HEK293 (cell line): Measurements from ENCODE around the gene NPTX1.
A peak's percentile ranks its signal among the peaks of the same experiment; 100 is the strongest.

Experiments used
- CTCF ChIA-PET: fragments of 350-600 bp; formaldehyde crosslinking; extraction: SDS; loops from one replicate; lab custom pipeline; 2021; ENCODE audit warnings: antibody characterized with exemption; lab: Yijun Ruan, JAX
- POLR2A ChIA-PET: fragments of 300-600 bp; formaldehyde crosslinking; extraction: SDS; loops from one replicate; lab custom pipeline; 2020; ENCODE audit warnings: antibody characterized with exemption, inconsistent platforms; lab: Yijun Ruan, JAX
- H3K27ac ChIP-seq: fragments of 200-500 bp; sonication (Bioruptor generic); 2 replicates; pipeline ENCODE4 v1.5.1; 2014; ENCODE audit warnings: low read depth, low read length, control low read depth, inconsistent platforms; ENCODE audit errors: extremely low read depth
- H3K36me3 ChIP-seq, 2 experiments: fragments of 200-500 bp in 1 of 2; sonication (Bioruptor generic) in 1 of 2; 1 replicate in 1 of 2; 2 replicates in 1 of 2; pipeline ENCODE4 v1.5.1; 2014 to 2017; ENCODE audit warnings: inconsistent platforms in 2 of 2, low read length in 2 of 2; ENCODE audit not compliant: control insufficient read depth in 2 of 2, insufficient read depth in 1 of 2
- H3K4me1 ChIP-seq: fragments of 200-500 bp; sonication (Bioruptor generic); 2 replicates; pipeline ENCODE4 v1.5.1; 2014; ENCODE audit warnings: mild to moderate bottlenecking, low read length, inconsistent platforms; ENCODE audit not compliant: control insufficient read depth, insufficient read depth
- H3K4me3 ChIP-seq: 2 replicates; pipeline ENCODE4 v1.5.1; 2011; ENCODE audit warnings: low read depth, mild to moderate bottlenecking, control low read depth, low read length, moderate library complexity
- H3K9me3 ChIP-seq: fragments of 200-500 bp; sonication (Bioruptor generic); 2 replicates; pipeline ENCODE4 v1.5.1; 2014; ENCODE audit warnings: low read depth, low read length, inconsistent platforms; ENCODE audit not compliant: control insufficient read depth, insufficient read depth
- ATF2 ChIP-seq: fragments of 450-650 bp; formaldehyde crosslinking; IDR thresholded peaks from 2 replicates; pipeline ENCODE4 v1.5.1; 2016; ENCODE audit warnings: missing biosample characterization, missing genetic modification characterization, low read depth
- EGR2 ChIP-seq: fragments of 450-650 bp; formaldehyde crosslinking; IDR thresholded peaks from 2 replicates; pipeline ENCODE4 v1.5.1; 2016; ENCODE audit warnings: low read depth, missing biosample characterization, missing genetic modification characterization
- GLIS1 ChIP-seq: fragments of 450-650 bp; formaldehyde crosslinking; IDR thresholded peaks from 2 replicates; pipeline ENCODE4 v1.5.1; 2016; ENCODE audit warnings: missing biosample characterization, missing genetic modification characterization
- KLF1 ChIP-seq: fragments of 450-650 bp; formaldehyde crosslinking; IDR thresholded peaks from 2 replicates; pipeline ENCODE4 v1.5.1; 2016; ENCODE audit warnings: missing biosample characterization, missing genetic modification characterization
- KLF7 ChIP-seq: fragments of 450-650 bp; formaldehyde crosslinking; IDR thresholded peaks from 2 replicates; pipeline ENCODE4 v1.5.1; 2016; ENCODE audit warnings: missing biosample characterization, missing genetic modification characterization, borderline replicate concordance
- MEIS1 ChIP-seq: sonication (generic); formaldehyde crosslinking; IDR thresholded peaks from 2 replicates; pipeline ENCODE4 v1.8.1; 2022; ENCODE audit warnings: missing genetic modification reagents, mild to moderate bottlenecking, borderline replicate concordance
- OVOL3 ChIP-seq: fragments of 450-650 bp; formaldehyde crosslinking; IDR thresholded peaks from 2 replicates; pipeline ENCODE4 v1.5.1; 2016; ENCODE audit warnings: missing biosample characterization, missing genetic modification characterization
- SP7 ChIP-seq: fragments of 450-650 bp; formaldehyde crosslinking; IDR thresholded peaks from 2 replicates; pipeline ENCODE4 v1.5.1; 2016; ENCODE audit warnings: missing biosample characterization, missing genetic modification characterization
- TCF7L2 ChIP-seq: IDR thresholded peaks from 2 replicates; pipeline ENCODE4 v1.6.1; 2011; ENCODE audit warnings: low read depth, mild to moderate bottlenecking, inconsistent platforms, low read length, moderate library complexity, borderline replicate concordance
- TRIM28 ChIP-seq: IDR thresholded peaks from 2 replicates; pipeline ENCODE4 v1.6.1; 2011; ENCODE audit warnings: low read length, control low read depth, borderline replicate concordance
- ZBTB10 ChIP-seq: fragments of 450-650 bp; formaldehyde crosslinking; IDR thresholded peaks from 2 replicates; pipeline ENCODE4 v1.5.1; 2016; ENCODE audit warnings: missing biosample characterization, missing genetic modification characterization
- ZFP3 ChIP-seq: fragments of 450-650 bp; formaldehyde crosslinking; IDR thresholded peaks from 2 replicates; pipeline ENCODE4 v1.5.1; 2016; ENCODE audit warnings: low read depth, missing biosample characterization, missing genetic modification characterization
- ZNF10 ChIP-seq: fragments of 450-650 bp; formaldehyde crosslinking; IDR thresholded peaks from 2 replicates; pipeline ENCODE4 v1.5.1; 2017; ENCODE audit warnings: missing biosample characterization, missing genetic modification characterization
- ZNF174 ChIP-seq: fragments of 450-650 bp; formaldehyde crosslinking; IDR thresholded peaks from 2 replicates; pipeline ENCODE4 v1.5.0; 2017; ENCODE audit warnings: missing biosample characterization, mild to moderate bottlenecking, missing genetic modification characterization
- ZNF19 ChIP-seq: fragments of 450-650 bp; formaldehyde crosslinking; IDR thresholded peaks from 2 replicates; pipeline ENCODE4; 2016; ENCODE audit warnings: missing biosample characterization, missing genetic modification characterization, low read depth
- ZNF514 ChIP-seq: fragments of 450-650 bp; formaldehyde crosslinking; IDR thresholded peaks from 2 replicates; pipeline ENCODE4 v1.5.1; 2016; ENCODE audit warnings: missing biosample characterization, missing genetic modification characterization
- ZNF521 ChIP-seq: fragments of 450-650 bp; formaldehyde crosslinking; IDR thresholded peaks from 2 replicates; pipeline ENCODE4 v1.5.1; 2017; ENCODE audit warnings: missing biosample characterization, mild to moderate bottlenecking, missing genetic modification characterization
- ZNF610 ChIP-seq: fragments of 450-650 bp; formaldehyde crosslinking; IDR thresholded peaks from 2 replicates; pipeline ENCODE4 v1.5.1; 2016; ENCODE audit warnings: missing biosample characterization, missing genetic modification characterization, borderline replicate concordance
- ZNF654 ChIP-seq: fragments of 450-650 bp; formaldehyde crosslinking; IDR thresholded peaks from 2 replicates; pipeline ENCODE4 v1.5.1; 2016; ENCODE audit warnings: low read depth, missing biosample characterization, missing genetic modification characterization
- ZNF704 ChIP-seq: fragments of 450-650 bp; formaldehyde crosslinking; IDR thresholded peaks from 2 replicates; pipeline ENCODE4 v1.5.1; 2016; ENCODE audit warnings: missing biosample characterization, missing genetic modification characterization
- ZNF707 ChIP-seq: fragments of 450-650 bp; formaldehyde crosslinking; IDR thresholded peaks from 2 replicates; pipeline ENCODE4 v1.5.1; 2016; ENCODE audit warnings: missing biosample characterization, missing genetic modification characterization
- ZSCAN16 ChIP-seq: fragments of 450-650 bp; formaldehyde crosslinking; IDR thresholded peaks from 2 replicates; pipeline ENCODE4 v1.5.1; 2016; ENCODE audit warnings: missing biosample characterization, missing genetic modification characterization
- TF ChIP-seq, protein P1 (sequence below): fragments of 450-650 bp; IDR thresholded peaks from 2 replicates; pipeline ENCODE4 v1.5.1; 2018; ENCODE audit warnings: missing biosample characterization, missing genetic modification characterization
- TF ChIP-seq, protein P2 (sequence below): fragments of 450-650 bp; formaldehyde crosslinking; IDR thresholded peaks from 2 replicates; pipeline ENCODE4 v1.5.1; 2016; ENCODE audit warnings: missing biosample characterization, missing genetic modification characterization
- TF ChIP-seq, protein P3 (sequence below): IDR thresholded peaks from 2 replicates; pipeline ENCODE4 v1.6.1; 2011; ENCODE audit warnings: mild to moderate bottlenecking, low read depth, low read length, borderline replicate concordance
- TF ChIP-seq, protein P4 (sequence below): fragments of 450-650 bp; formaldehyde crosslinking; IDR thresholded peaks from 2 replicates; pipeline ENCODE4 v1.5.1; 2016; ENCODE audit warnings: missing biosample characterization, missing genetic modification characterization

The NPTX1 gene

GRCh38 chr17:80476877-80477646, 655 bp upstream of the NPTX1 start:
- ChIA-PET POLR2A (interaction anchor here (0.6 to 10.4 kb wide), 8 partner anchors 16 to 663 kb away, joined by 3 to 110 read pairs (median 3); partner anchors contain the start of gene RPTOR), CTCF (interaction anchor here (0.7 to 4.6 kb wide), 7 partner anchors 22 to 356 kb away, joined by 3 to 28 read pairs (median 4); no protein-coding TSS in a partner anchor)
- Histone ChIP-seq H3K9me3 (no peaks in the 10 kb centered on the region), H3K27ac (peak overlapping the region; percentile 86; the same call in 1 of the 2 replicates), H3K36me3 (peaks cover 0 to 21% of the 10 kb centered on the region in 2 experiments; a peak in 1 of 3 replicates), H3K4me1 (peaks cover 7% of the 10 kb centered on the region), H3K4me3 (peak overlapping the region; percentile 49)
- TF ChIP-seq ATF2 = no peak
- TF ChIP-seq, protein P1, sequence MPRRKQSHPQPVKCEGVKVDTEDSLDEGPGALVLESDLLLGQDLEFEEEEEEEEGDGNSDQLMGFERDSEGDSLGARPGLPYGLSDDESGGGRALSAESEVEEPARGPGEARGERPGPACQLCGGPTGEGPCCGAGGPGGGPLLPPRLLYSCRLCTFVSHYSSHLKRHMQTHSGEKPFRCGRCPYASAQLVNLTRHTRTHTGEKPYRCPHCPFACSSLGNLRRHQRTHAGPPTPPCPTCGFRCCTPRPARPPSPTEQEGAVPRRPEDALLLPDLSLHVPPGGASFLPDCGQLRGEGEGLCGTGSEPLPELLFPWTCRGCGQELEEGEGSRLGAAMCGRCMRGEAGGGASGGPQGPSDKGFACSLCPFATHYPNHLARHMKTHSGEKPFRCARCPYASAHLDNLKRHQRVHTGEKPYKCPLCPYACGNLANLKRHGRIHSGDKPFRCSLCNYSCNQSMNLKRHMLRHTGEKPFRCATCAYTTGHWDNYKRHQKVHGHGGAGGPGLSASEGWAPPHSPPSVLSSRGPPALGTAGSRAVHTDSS (tag by site-specific recombination) = no peak
- TF ChIP-seq KLF1 = peak; percentile 54
- no peak for TF ChIP-seq EGR2 (tag by site-specific recombination)
- TF ChIP-seq ZNF654 (tag by site-specific recombination) = no peak
- no peak for TF ChIP-seq ZNF707
- no peak for TF ChIP-seq ZNF514
- peak; percentile 55 for TF ChIP-seq GLIS1
- TF ChIP-seq, protein P2, sequence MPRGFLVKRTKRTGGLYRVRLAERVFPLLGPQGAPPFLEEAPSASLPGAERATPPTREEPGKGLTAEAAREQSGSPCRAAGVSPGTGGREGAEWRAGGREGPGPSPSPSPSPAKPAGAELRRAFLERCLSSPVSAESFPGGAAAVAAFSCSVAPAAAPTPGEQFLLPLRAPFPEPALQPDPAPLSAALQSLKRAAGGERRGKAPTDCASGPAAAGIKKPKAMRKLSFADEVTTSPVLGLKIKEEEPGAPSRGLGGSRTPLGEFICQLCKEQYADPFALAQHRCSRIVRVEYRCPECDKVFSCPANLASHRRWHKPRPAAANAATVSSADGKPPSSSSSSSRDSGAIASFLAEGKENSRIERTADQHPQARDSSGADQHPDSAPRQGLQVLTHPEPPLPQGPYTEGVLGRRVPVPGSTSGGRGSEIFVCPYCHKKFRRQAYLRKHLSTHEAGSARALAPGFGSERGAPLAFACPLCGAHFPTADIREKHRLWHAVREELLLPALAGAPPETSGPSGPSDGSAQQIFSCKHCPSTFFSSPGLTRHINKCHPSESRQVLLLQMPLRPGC (tag by site-specific recombination) = no peak
- TF ChIP-seq, protein P3, sequence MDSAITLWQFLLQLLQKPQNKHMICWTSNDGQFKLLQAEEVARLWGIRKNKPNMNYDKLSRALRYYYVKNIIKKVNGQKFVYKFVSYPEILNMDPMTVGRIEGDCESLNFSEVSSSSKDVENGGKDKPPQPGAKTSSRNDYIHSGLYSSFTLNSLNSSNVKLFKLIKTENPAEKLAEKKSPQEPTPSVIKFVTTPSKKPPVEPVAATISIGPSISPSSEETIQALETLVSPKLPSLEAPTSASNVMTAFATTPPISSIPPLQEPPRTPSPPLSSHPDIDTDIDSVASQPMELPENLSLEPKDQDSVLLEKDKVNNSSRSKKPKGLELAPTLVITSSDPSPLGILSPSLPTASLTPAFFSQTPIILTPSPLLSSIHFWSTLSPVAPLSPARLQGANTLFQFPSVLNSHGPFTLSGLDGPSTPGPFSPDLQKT = no peak
- TF ChIP-seq TCF7L2 = no peak
- no peak for TF ChIP-seq OVOL3
- no peak for TF ChIP-seq ZSCAN16 (tag by site-specific recombination)
- TF ChIP-seq ZNF610 (tag by site-specific recombination) = no peak
- no peak for TF ChIP-seq KLF7
- TF ChIP-seq SP7 (tag by site-specific recombination) = peak; percentile 31; the same call in 1 of the 2 replicates
- TF ChIP-seq ZNF19 = no peak
- no peak for TF ChIP-seq ZNF521 (tag by site-specific recombination)
- no peak for TF ChIP-seq MEIS1 (CRISPR knock-in tag)
- TF ChIP-seq ZFP3 (tag by site-specific recombination) = no peak
- no peak for TF ChIP-seq ZNF10 (tag by site-specific recombination)
- peak; percentile 65; the same call in 1 of the 2 replicates for TF ChIP-seq ZBTB10 (tag by site-specific recombination)
- TF ChIP-seq TRIM28 = no peak
- TF ChIP-seq, protein P4, sequence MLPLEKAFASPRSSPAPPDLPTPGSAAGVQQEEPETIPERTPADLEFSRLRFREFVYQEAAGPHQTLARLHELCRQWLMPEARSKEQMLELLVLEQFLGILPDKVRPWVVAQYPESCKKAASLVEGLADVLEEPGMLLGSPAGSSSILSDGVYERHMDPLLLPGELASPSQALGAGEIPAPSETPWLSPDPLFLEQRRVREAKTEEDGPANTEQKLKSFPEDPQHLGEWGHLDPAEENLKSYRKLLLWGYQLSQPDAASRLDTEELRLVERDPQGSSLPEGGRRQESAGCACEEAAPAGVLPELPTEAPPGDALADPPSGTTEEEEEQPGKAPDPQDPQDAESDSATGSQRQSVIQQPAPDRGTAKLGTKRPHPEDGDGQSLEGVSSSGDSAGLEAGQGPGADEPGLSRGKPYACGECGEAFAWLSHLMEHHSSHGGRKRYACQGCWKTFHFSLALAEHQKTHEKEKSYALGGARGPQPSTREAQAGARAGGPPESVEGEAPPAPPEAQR = no peak
- TF ChIP-seq ZNF704 (tag by site-specific recombination) = no peak
- no peak for TF ChIP-seq ZNF174 (tag by site-specific recombination)
